Stimulated activated naive CD8-positive, alpha-beta T cell treated with anti-CD3 and anti-CD28 coated beads, Interleukin-15, amount 100 ng/mL, for 72 hours (primary cell): ENCODE results near the gene DDX21.
"Not testable (repeated sequence)": the region's sequence is repeated elsewhere in the genome, so short reads cannot be mapped to it uniquely, and the experiment has no call there.

ENCODE experiments used
- ATAC-seq: fragments of 150-1000 bp; cut with Tn5 transposase; 2 replicates; pipeline ENCODE4 v1.10.0; 2021; ENCODE audit warnings: mild to moderate bottlenecking, moderate library complexity
- DNase-seq, 2 donors: peaks; one replicate each; pipeline ENCODE4 v3.0.0; 2021 to 2022
- H3K27ac Mint-ChIP-seq, 2 donors: one replicate each; pipeline ENCODE4 v1.8.0; 2022; ENCODE audit warnings: mild to moderate bottlenecking in 2 of 2, mixed read lengths in 2 of 2, moderate library complexity in 2 of 2
- H3K27me3 Mint-ChIP-seq: one replicate; pipeline ENCODE4 v1.8.0; 2022; ENCODE audit warnings: mixed read lengths
- H3K4me1 Mint-ChIP-seq: one replicate; pipeline ENCODE4 v1.8.0; 2022; ENCODE audit warnings: mild to moderate bottlenecking, mixed read lengths
- H3K4me3 Mint-ChIP-seq, 2 donors: one replicate each; pipeline ENCODE4 v1.8.0; 2022; ENCODE audit warnings: mild to moderate bottlenecking in 2 of 2, mixed read lengths in 2 of 2, moderate library complexity in 1 of 2
- H3K9me3 Mint-ChIP-seq, 2 donors: one replicate each; pipeline ENCODE4 v1.8.0; 2022; ENCODE audit warnings: mixed read lengths in 2 of 2

Gene DDX21

GRCh38 chr10:68963151-68963550 is 7.2 kb downstream of the DDX21 start:
- Mint-ChIP-seq H3K4me3 (no peak overlapping the region), H3K27ac (no peak overlapping the region), H3K4me1 (peaks cover 33% of the 10 kb centered on the region)

GRCh38 chr10:68973975-68974374 is 18.0 kb downstream of the DDX21 start:
- Mint-ChIP-seq H3K27ac (peak overlapping the region in 1 of 2 donors; percentile 89), H3K27me3 (no peaks in the 10 kb centered on the region), H3K9me3 (no peaks in the 10 kb centered on the region), H3K4me1 (peaks cover 10% of the 10 kb centered on the region), H3K4me3 (no peak overlapping the region)
- no peak for ATAC-seq
- no peak for DNase-seq

More at GRCh38 chr10:68963151-68963550, 7.2 kb downstream of the DDX21 start:
- H3K27me3 Mint-ChIP-seq, result no peaks in the 10 kb centered on the region
- DNase-seq (no peak), ATAC-seq (no peak)
- H3K9me3 Mint-ChIP-seq, result no peaks in the 10 kb centered on the region

GRCh38 chr10:68975936-68976473 is 20.0 kb downstream of the DDX21 start:
- Mint-ChIP-seq H3K27ac (peak overlapping the region; percentile 34 to 89), H3K4me1 (peaks cover 13% of the 10 kb centered on the region)
- not testable (repeated sequence) for ATAC-seq, H3K4me3 Mint-ChIP-seq, DNase-seq, H3K9me3 Mint-ChIP-seq, H3K27me3 Mint-ChIP-seq

- DNase-seq, H3K9me3 Mint-ChIP-seq, ATAC-seq, H3K4me3 Mint-ChIP-seq, H3K4me1 Mint-ChIP-seq, H3K27me3 Mint-ChIP-seq, H3K27ac Mint-ChIP-seq: not testable (repeated sequence)
These were observed 23.8 kb downstream of the DDX21 start for GRCh38 chr10:68979738-68980137.

- H3K27ac Mint-ChIP-seq, result no peak overlapping the region
- ATAC-seq (no peak), DNase-seq (no peak)
- H3K4me3 Mint-ChIP-seq, result no peak overlapping the region
- H3K9me3 Mint-ChIP-seq, result no peaks in the 10 kb centered on the region
- H3K27me3 Mint-ChIP-seq, result no peaks in the 10 kb centered on the region
- H3K4me1 Mint-ChIP-seq, result peaks cover 6% of the 10 kb centered on the region
These were observed 25.1 kb downstream of the DDX21 start for GRCh38 chr10:68981074-68981473.

GRCh38 chr10:68982389-68982788 is 26.4 kb downstream of the DDX21 start:
- Mint-ChIP-seq H3K4me3 (no peak overlapping the region), H3K27ac (peak overlapping the region; percentile 53 to 77), H3K27me3 (no peaks in the 10 kb centered on the region), H3K9me3 (no peaks in the 10 kb centered on the region), H3K4me1 (peaks cover 11% of the 10 kb centered on the region)
- DNase-seq, result no peak
- no peak for ATAC-seq

- Mint-ChIP-seq H3K27ac (no peak overlapping the region), H3K4me3 (peak overlapping the region; percentile 93 to 98), H3K4me1 (peaks cover 40% of the 10 kb centered on the region), H3K27me3 (no peaks in the 10 kb centered on the region), H3K9me3 (no peaks in the 10 kb centered on the region)
- no peak for ATAC-seq
- DNase-seq, result no peak
These were observed 31.6 kb downstream of the DDX21 start for GRCh38 chr10:68987611-68988010.

GRCh38 chr10:68988530-68989316 is 32.8 kb downstream of the DDX21 start, which contains the start of gene KIFBP:
TSS of gene KIFBP (plus strand) at chr10:68988803. CDS start at chr10:68988833, 30 bp downstream.
- H3K9me3 Mint-ChIP-seq, result no peaks in the 10 kb centered on the region
- peak within 1 kb of the TSS; percentile 85 to 98 for H3K27ac Mint-ChIP-seq
- no peaks in the 10 kb centered on the region for H3K27me3 Mint-ChIP-seq
- peaks cover 49% of the 10 kb centered on the region for H3K4me1 Mint-ChIP-seq
- DNase-seq (peak; percentile 70 to 87), ATAC-seq (peak; percentile 89)
- peak within 1 kb of the TSS; percentile 93 to 98 for H3K4me3 Mint-ChIP-seq

- Mint-ChIP-seq H3K4me3 (peak overlapping the region; percentile 93 to 98), H3K27ac (peak overlapping the region; percentile 80 to 85), H3K9me3 (no peaks in the 10 kb centered on the region), H3K27me3 (no peaks in the 10 kb centered on the region), H3K4me1 (peaks cover 50% of the 10 kb centered on the region)
- ATAC-seq, result no peak
- DNase-seq, result no peak
These were observed 33.5 kb downstream of the DDX21 start for GRCh38 chr10:68989317-68989990.

GRCh38 chr10:68992636-68993440 is 36.9 kb downstream of the DDX21 start:
- no peak overlapping the region for H3K27ac Mint-ChIP-seq
- no peaks in the 10 kb centered on the region for H3K9me3 Mint-ChIP-seq
- H3K4me1 Mint-ChIP-seq, result peaks cover 68% of the 10 kb centered on the region
- peak overlapping the region; percentile 5 to 6 for H3K4me3 Mint-ChIP-seq
- DNase-seq (no peak), ATAC-seq (no peak)
- no peaks in the 10 kb centered on the region for H3K27me3 Mint-ChIP-seq

GRCh38 chr10:68997211-68997610 is 41.2 kb downstream of the DDX21 start:
- Mint-ChIP-seq H3K4me3 (peak overlapping the region; percentile 70 to 71), H3K4me1 (peaks cover 56% of the 10 kb centered on the region), H3K27ac (peak overlapping the region; percentile 5 to 90), H3K27me3 (no peaks in the 10 kb centered on the region), H3K9me3 (no peaks in the 10 kb centered on the region)
- DNase-seq (no peak), ATAC-seq (peak; percentile 18)

GRCh38 chr10:69004821-69005220 is 48.9 kb downstream of the DDX21 start:
- Mint-ChIP-seq H3K4me1 (peaks cover 14% of the 10 kb centered on the region), H3K27ac (no peak overlapping the region), H3K27me3 (no peaks in the 10 kb centered on the region), H3K9me3 (no peaks in the 10 kb centered on the region), H3K4me3 (no peak overlapping the region)
- DNase-seq, result no peak
- no peak for ATAC-seq

- H3K9me3 Mint-ChIP-seq, result no peaks in the 10 kb centered on the region
- DNase-seq (no peak), ATAC-seq (no peak)
- H3K27ac Mint-ChIP-seq, result no peak overlapping the region
- H3K4me1 Mint-ChIP-seq, result peaks cover 8% of the 10 kb centered on the region
- H3K27me3 Mint-ChIP-seq, result no peaks in the 10 kb centered on the region
- no peak overlapping the region for H3K4me3 Mint-ChIP-seq
These were observed 49.9 kb downstream of the DDX21 start for GRCh38 chr10:69005704-69006485.

GRCh38 chr10:69007260-69007659 is 51.3 kb downstream of the DDX21 start:
- H3K9me3 Mint-ChIP-seq, result no peaks in the 10 kb centered on the region
- H3K4me1 Mint-ChIP-seq, result peaks cover 8% of the 10 kb centered on the region
- no peaks in the 10 kb centered on the region for H3K27me3 Mint-ChIP-seq
- no peak for DNase-seq
- no peak for ATAC-seq
- H3K27ac Mint-ChIP-seq, result no peak overlapping the region
- H3K4me3 Mint-ChIP-seq, result no peak overlapping the region

- Mint-ChIP-seq H3K9me3 (no peaks in the 10 kb centered on the region), H3K4me1 (peaks cover 18% of the 10 kb centered on the region), H3K4me3 (no peak overlapping the region), H3K27me3 (no peaks in the 10 kb centered on the region), H3K27ac (no peak overlapping the region)
- DNase-seq (no peak), ATAC-seq (no peak)
These were observed 53.4 kb downstream of the DDX21 start for GRCh38 chr10:69009360-69009759.
